Peyer's patch (tissue), 4 donors: ENCODE measurements around the gene ARHGAP35. TPM values are rescaled to one million over a fixed set of nuclear protein-coding genes. Genes with fewer than 3 reads are reported as not detected.

Experiments
- DNase-seq, 3 donors: peaks; one replicate each; pipeline ENCODE4 v3.0.0-alpha.2; 2017 to 2019
- H3K27ac ChIP-seq, 4 donors: fragments of 200-600 bp; sonication (generic); one replicate each; pipeline ENCODE4 v1.5.1; 2016 to 2019
- H3K27me3 ChIP-seq, 2 donors: fragments of 200-600 bp; sonication (generic); one replicate each; pipeline ENCODE4 v1.5.1; 2019
- H3K36me3 ChIP-seq, 3 donors: fragments of 200-600 bp; sonication (generic); one replicate each; pipeline ENCODE4 v1.5.1; 2016 to 2019
- H3K4me1 ChIP-seq, 4 donors: fragments of 200-600 bp; sonication (generic); one replicate each; pipeline ENCODE4 v1.5.1; 2016 to 2019
- H3K4me3 ChIP-seq, 4 donors: fragments of 200-600 bp; sonication (generic); 1 replicate in 3 of 4; 2 replicates in 1 of 4; pipeline ENCODE4 v1.5.1; 2016 to 2019; ENCODE audit warnings: mild to moderate bottlenecking in 1 of 4
- H3K9me3 ChIP-seq, 4 donors: fragments of 200-600 bp; sonication (generic); one replicate each; pipeline ENCODE4 v1.5.1; 2016 to 2019; ENCODE audit warnings: mild to moderate bottlenecking in 1 of 4
- POLR2A ChIP-seq, 2 donors: fragments of 450-650 bp; IDR thresholded peaks; one replicate each; pipeline ENCODE4 v1.5.1; 2017; ENCODE audit warnings: antibody characterized with exemption in 2 of 2, mild to moderate bottlenecking in 2 of 2, moderate library complexity in 2 of 2
- total RNA-seq, 4 donors: library from RNA; depleted of rRNA; stranded (reverse); fragments of >200 nt; gene quantifications; one replicate each; pipeline ENCODE4 v1.1.0, GENCODE V29; 2016
- TF ChIP-seq, protein P1 (sequence below), 6 experiments: fragments of 450-650 bp in 4 of 6; fragments of 200-600 bp in 2 of 6; sonication (generic) in 1 of 6; IDR thresholded peaks; one replicate each; pipeline ENCODE4 v1.5.1; 2017 to 2019; ENCODE audit warnings: antibody characterized with exemption in 6 of 6, mild to moderate bottlenecking in 3 of 6, moderate library complexity in 1 of 6

Gene ARHGAP35
- total RNA-seq, 4 donors from 2014 or later = 41.3 to 100 (median 85.4) TPM

DNA sequence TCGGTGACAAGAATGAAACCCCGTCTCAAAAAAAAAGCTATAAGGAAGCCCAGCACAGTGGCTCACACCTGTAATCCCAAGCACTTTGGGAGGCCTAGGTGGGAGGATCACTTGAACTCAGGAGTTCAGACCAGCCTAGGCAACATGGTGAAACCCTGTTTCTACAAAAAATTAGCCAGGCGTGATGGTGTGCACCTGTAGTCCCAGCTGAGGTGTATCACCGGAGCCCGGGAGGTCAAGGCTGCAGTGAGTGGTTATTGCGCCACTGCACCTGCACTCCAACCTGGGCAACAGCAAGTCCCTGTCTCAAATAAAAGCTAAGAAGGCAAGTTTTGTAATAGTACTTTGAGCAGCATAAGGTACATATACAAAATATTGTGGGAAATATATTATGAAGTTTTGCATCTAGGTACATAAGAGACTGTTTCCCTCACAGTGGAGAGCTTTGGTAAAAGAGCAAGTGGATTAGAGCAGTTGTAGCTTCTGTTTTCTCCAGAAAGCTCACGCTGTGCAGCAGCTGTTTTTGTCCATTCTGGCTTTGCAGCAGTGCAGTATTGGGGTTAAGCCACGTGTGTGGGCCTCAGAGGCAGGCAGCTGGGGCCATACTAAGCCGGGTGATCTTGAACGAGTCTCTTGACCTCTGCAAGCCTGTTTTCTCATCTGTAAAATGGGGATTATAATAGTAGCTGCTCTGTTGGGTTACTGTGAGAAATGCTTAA is 35.4 kb downstream of the ARHGAP35 start:
- Histone ChIP-seq H3K4me1 (peaks cover 0 to 27% (median 0%) of the 10 kb centered on the region in 4 donors), H3K9me3 (no peaks in the 10 kb centered on the region), H3K27me3 (no peaks in the 10 kb centered on the region), H3K27ac (no peak overlapping the region), H3K36me3 (no peaks in the 10 kb centered on the region), H3K4me3 (no peak overlapping the region)
- DNase-seq = no peak
- TF ChIP-seq POLR2A (IDR thresholded peaks at IDR 0.05) = no peak
- TF ChIP-seq, protein P1, sequence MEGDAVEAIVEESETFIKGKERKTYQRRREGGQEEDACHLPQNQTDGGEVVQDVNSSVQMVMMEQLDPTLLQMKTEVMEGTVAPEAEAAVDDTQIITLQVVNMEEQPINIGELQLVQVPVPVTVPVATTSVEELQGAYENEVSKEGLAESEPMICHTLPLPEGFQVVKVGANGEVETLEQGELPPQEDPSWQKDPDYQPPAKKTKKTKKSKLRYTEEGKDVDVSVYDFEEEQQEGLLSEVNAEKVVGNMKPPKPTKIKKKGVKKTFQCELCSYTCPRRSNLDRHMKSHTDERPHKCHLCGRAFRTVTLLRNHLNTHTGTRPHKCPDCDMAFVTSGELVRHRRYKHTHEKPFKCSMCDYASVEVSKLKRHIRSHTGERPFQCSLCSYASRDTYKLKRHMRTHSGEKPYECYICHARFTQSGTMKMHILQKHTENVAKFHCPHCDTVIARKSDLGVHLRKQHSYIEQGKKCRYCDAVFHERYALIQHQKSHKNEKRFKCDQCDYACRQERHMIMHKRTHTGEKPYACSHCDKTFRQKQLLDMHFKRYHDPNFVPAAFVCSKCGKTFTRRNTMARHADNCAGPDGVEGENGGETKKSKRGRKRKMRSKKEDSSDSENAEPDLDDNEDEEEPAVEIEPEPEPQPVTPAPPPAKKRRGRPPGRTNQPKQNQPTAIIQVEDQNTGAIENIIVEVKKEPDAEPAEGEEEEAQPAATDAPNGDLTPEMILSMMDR (IDR thresholded peaks at IDR 0.05) = no peak

DNA sequence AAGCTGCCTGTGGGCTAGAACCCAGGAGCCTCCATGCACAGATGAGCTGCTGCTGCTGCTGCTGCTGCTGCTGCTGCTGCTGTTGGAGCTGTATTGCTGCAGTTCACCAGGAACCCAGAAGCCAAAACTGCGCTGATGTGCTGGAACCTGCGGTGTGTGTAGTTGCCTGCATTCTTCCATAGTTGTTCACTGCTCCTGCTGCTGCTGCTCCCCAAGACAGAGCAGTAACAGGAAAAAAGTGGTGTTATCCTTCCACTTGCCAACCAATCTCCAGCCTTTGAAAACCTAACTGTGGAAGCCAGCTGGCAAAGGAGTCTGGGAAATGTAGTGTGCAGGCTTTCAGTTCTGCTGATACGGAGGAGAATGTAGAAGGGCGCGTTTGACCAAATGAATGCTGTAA is 37.9 kb downstream of the ARHGAP35 start:
- Histone ChIP-seq H3K4me1 (peaks cover 0 to 40% (median 4%) of the 10 kb centered on the region in 4 donors), H3K27me3 (no peaks in the 10 kb centered on the region), H3K4me3 (no peak overlapping the region), H3K9me3 (no peaks in the 10 kb centered on the region), H3K36me3 (no peaks in the 10 kb centered on the region), H3K27ac (no peak overlapping the region)
- DNase-seq = no peak
- TF ChIP-seq, protein P1 (IDR thresholded peaks at IDR 0.05) = no peak
- TF ChIP-seq POLR2A (IDR thresholded peaks at IDR 0.05) = no peak

DNA sequence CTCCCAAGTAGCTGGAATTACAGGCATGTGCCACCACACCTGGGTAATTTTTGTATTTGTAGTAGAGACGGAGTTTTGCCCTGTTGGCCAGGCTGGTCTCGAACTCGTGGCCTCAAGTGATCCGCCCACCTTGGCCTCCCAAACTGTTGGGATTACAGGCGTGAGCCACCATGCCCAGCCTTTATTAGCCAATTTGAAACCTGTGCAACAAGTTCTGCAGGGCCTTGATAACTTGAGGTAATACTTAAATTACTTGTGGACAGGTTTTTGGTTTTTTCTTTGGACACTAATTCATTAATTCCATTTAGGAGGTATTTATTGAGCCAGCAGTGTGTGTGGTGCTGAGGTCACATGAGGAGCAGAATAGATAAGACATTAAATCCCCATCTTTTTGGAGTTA is 39.5 kb downstream of the ARHGAP35 start:
- Histone ChIP-seq H3K36me3 (no peaks in the 10 kb centered on the region), H3K9me3 (no peaks in the 10 kb centered on the region), H3K4me1 (peaks cover 0 to 45% (median 4%) of the 10 kb centered on the region in 4 donors), H3K27me3 (no peaks in the 10 kb centered on the region), H3K27ac (no peak overlapping the region), H3K4me3 (no peak overlapping the region)
- TF ChIP-seq, protein P1 (IDR thresholded peaks at IDR 0.05) = no peak
- no peak for TF ChIP-seq POLR2A (IDR thresholded peaks at IDR 0.05)
- DNase-seq = no peak

DNA sequence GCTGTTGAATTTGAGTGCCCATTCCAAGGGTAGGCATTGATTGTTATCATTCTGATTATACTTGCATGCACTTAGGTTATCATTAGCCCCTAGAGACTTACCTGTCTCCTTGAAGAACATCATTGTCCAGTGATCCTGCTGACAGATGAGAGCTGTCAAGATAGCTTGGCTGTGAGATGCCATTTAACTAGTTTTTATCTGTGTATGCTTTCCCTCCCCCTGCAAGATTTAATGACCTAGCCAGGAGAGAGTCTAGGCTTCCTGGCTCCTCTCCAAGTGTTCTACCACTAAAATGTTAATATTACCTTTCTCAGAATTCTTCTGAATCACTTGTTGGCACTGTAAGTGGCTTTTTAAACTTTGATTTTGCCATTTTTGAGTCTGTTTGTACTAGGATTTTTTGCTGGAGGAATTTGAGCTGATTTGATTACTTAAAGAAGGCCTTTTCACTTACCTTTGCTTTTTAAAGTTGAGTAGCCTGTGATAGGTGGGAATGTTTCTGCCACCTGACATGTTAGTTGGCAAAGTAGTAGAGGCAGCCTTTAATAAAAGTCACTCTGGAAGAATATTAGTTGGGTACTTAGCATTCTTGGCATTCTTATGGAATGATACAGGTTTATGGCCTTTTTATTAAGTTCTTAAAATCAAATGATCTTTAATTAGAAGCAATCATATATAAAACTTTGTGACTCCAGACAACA is 41.1 kb downstream of the ARHGAP35 start:
- no peak for TF ChIP-seq POLR2A (IDR thresholded peaks at IDR 0.05)
- TF ChIP-seq, protein P1 (IDR thresholded peaks at IDR 0.05) = no peak
- DNase-seq = no peak
- Histone ChIP-seq H3K36me3 (no peaks in the 10 kb centered on the region), H3K9me3 (no peaks in the 10 kb centered on the region), H3K27me3 (no peaks in the 10 kb centered on the region), H3K27ac (peak overlapping the region in 1 of 4 donors; percentile 67), H3K4me3 (no peak overlapping the region), H3K4me1 (peaks cover 0 to 45% (median 4%) of the 10 kb centered on the region in 4 donors)

DNA sequence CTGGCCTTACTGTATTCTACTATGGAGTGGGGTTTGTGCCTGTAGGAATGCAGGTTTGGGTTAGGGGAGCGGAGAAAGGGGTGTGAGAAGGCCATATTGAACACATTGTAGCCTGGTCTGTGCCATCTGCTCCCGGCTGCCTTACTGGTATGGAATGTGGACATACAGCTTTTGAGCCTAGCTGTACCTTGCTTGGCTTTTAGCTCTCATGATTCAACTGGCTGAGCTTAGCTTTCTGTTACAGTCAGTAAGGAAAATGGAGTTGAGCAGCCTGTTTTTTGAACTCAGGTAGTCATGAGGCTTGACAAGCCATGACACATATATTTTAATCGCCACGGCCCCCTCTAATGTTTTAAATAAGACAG is 41.6 kb downstream of the ARHGAP35 start:
- Histone ChIP-seq H3K9me3 (no peaks in the 10 kb centered on the region), H3K4me3 (no peak overlapping the region), H3K36me3 (no peaks in the 10 kb centered on the region), H3K27me3 (no peaks in the 10 kb centered on the region), H3K27ac (peak overlapping the region in 2 of 4 donors; percentile 9 to 67), H3K4me1 (peaks cover 0 to 45% (median 4%) of the 10 kb centered on the region in 4 donors)
- TF ChIP-seq POLR2A (IDR thresholded peaks at IDR 0.05) = no peak
- TF ChIP-seq, protein P1 (IDR thresholded peaks at IDR 0.05) = no peak
- no peak for DNase-seq
